SH-SY5Y (cell line): ENCODE measurements around the gene FAM20A.

Source experiments
- GATA2 ChIP-seq: IDR thresholded peaks from 2 replicates; pipeline ENCODE4 v1.6.1; 2011; ENCODE audit warnings: mild to moderate bottlenecking, low read depth, low read length
- GATA3 ChIP-seq: IDR thresholded peaks from 2 replicates; pipeline ENCODE4 v1.6.1; 2011; ENCODE audit warnings: low read depth, mild to moderate bottlenecking, low read length, moderate library complexity

DNA sequence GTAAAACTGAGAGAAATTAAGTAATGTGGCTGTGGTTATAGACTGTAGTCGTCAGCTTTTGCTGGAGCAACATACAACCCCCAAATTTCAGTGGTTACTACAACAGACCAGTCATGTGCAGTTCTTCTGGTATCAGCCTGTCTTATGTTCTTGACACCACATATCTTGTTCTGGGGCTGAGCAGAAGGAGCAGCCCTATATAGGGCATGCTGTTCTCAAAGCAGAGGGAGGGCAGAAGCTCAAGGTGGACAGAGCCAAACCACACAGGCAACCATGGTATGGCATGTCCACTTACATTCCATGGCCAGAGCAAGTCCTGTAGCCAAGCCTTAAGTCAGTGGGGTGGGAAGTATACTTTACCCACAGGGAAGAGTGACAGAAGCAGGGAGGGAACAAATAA, 81.3 kb downstream of the FAM20A start:
- TF ChIP-seq GATA3 (no peak), GATA2 (no peak)
